Ramos (cell line): ENCODE data around the gene IL12RB1.
"Not testable (repeated sequence)": the region's sequence is repeated elsewhere in the genome, so short reads cannot be mapped to it uniquely, and the experiment has no call there.

ENCODE experiments used
- in situ Hi-C: fragments of 300-500 bp; cut with MboI; formaldehyde crosslinking; loops from one replicate; pipeline ENCODE4 v1.14.3; 2022; ENCODE audit warnings: low sequenced_read_pairs; ENCODE audit not compliant: unreplicated experiment

IL12RB1 gene

GRCh38 chr19:18113827-18114226, 27.1 kb upstream of the IL12RB1 start:
- in situ Hi-C loops = no loop called here

- in situ Hi-C loops = no loop called here
Measured at GRCh38 chr19:18112989-18113478, 26.3 kb upstream of the IL12RB1 start.

- in situ Hi-C loops = no loop called here
Measured at GRCh38 chr19:18110609-18111232, 24.0 kb upstream of the IL12RB1 start.

DNA sequence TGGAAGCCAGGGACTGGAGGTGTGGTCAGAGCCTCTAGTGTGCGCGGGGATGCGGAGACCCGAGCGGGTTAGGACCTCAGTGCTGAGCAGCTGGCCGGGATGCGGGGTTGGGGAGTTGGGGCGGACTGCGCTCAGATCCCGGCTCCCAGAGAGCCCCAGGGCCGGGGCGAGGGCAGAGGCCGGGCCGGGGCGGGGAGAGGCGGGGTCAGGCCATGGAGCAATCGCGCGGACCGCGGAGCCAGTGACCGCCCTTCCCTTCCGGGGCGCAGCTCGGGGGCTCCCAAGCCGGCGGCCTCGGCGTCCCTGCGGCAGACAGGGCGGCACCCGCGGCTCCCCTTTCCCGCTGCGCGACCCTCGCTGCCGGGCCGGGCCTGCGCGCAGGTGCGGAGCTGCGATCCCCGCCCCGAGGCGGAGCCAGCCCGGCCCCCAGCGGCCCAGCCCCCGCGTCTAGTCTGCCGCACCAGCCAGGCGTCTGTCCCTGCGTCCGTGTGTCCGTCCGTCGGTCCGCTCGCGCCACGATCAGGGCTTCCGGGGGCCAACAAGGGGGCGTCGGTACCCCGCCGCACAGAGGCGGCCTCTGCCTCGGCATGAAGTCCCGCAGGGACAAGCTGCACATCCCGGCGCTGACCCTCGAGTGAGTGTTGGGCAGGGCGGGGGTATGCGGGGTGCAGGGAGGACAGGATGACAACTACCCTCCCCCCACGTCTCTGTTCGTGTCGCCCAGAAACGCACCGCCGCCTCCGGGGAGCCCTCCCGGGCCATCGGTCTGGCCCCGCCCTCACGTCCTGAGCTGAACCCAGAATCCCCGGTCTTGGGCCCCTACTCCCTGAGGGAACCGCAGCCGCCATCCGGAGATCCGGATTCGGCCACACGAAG, 23.2 kb upstream of the IL12RB1 start:
- in situ Hi-C loops = no loop called here

GRCh38 chr19:18109341-18109732, 22.6 kb upstream of the IL12RB1 start:
- in situ Hi-C loops = no loop called here

DNA sequence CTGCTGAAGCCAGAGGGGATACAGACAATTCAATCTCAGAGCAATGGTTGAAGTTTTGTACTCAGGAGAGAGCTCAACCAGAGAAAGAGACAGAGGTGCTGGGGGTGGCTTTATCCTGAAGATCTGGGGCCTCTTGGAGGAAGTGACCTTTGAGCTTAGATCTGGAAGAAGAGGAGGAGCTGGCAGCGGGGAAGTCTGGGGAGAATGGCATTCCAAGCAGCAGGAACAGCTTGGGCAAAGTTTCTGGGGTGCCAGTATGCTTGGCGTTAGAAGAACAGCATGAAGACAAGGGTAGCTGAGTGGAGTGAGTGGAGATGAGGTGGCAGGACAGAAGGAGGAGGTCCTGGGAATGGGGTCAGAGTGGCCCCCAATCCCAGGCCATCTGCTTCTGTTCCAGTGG, 22.2 kb upstream of the IL12RB1 start:
- in situ Hi-C loops = no loop called here

GRCh38 chr19:18107235-18107634, 20.5 kb upstream of the IL12RB1 start:
- in situ Hi-C loops = no loop called here

GRCh38 chr19:18105259-18105658, 18.5 kb upstream of the IL12RB1 start:
- in situ Hi-C loops = not testable (repeated sequence)

DNA sequence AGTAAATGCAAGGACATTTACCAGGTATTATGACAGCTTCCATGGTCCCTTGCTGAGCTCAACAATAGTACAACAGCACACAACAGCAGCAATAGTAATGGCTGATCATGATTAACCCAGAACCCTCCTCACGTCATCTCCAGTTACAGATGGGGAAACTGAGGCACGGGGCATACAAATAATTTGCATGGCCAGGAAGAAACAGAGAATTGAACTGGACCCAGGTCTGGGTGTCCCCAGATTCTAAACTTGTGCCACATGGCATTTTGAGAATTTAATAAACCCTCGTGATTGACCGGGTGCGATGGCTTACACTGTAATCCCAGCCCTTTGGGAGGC, 18.0 kb upstream of the IL12RB1 start:
- in situ Hi-C loops = no loop called here

- in situ Hi-C loops = no loop called here
Measured at GRCh38 chr19:18102916-18103542, 16.3 kb upstream of the IL12RB1 start.

DNA sequence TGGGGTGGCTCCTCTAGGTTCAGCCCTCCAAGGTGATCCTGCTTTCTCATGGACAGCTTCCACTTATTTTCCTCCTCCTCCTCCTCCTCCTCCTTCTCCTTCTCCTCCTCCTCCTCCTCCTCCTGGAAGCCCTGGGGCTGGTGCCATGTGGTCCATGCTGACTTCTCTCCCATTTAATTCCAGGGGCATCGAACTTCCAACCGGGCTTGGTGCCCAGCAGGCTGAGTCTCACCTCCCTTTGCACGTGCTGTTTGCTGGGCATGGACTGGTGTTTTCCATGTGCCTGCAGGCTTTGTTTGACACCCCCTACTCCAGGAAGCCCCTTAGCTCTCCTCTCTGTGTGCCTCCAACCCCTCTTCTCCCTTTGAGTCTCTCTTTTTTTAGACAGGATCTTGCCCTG, 14.5 kb upstream of the IL12RB1 start:
- in situ Hi-C loops = no loop called here

- in situ Hi-C loops = no loop called here
Measured at GRCh38 chr19:18100710-18101109, 14.0 kb upstream of the IL12RB1 start.

- in situ Hi-C loops = no loop called here
Measured at GRCh38 chr19:18099623-18099995, 12.9 kb upstream of the IL12RB1 start.

GRCh38 chr19:18098891-18099622, 12.3 kb upstream of the IL12RB1 start:
- in situ Hi-C loops = no loop called here

DNA sequence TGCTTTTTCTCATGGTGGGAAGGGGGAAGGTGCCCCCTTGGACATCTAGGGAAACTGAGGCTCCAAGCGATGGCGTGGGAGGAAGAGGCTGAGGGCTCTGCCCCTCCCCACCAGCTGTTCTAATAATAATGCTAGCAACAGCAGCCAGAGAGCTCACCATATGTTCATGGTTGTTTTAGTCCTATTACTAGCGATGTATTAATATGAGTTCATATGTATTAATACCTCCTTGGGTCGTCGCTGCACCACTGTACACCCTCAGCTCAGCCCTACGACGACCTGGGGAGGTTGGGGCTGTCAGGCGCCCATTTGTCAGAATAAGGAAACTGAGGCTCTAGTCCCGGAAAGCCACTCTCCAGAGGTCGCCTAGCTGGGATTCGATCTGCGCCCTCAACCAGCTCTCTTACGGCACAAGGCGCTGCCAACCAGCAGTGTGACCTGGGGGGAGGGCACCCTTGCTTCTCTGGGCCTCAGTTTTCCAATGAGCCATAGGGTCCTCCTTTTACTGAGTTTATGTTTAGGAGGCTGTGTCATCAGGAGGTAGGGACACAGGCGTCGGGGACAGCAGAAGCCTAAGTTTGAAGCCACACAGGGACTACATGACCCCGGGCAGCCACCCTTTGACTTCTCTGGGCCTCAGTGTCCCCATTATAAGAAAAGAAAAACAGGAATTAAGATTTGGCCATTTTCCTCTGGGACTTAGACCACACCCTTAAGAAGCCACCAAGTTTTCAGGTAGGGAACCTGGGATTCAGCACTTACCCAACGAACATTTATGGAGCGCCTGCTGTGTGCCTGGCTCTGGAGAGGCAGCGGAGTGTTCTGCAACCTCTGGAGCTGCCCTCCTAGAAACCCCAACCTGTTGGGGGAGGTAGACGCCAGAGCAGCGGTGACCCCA, 11.5 kb upstream of the IL12RB1 start:
- in situ Hi-C loops = no loop called here

DNA sequence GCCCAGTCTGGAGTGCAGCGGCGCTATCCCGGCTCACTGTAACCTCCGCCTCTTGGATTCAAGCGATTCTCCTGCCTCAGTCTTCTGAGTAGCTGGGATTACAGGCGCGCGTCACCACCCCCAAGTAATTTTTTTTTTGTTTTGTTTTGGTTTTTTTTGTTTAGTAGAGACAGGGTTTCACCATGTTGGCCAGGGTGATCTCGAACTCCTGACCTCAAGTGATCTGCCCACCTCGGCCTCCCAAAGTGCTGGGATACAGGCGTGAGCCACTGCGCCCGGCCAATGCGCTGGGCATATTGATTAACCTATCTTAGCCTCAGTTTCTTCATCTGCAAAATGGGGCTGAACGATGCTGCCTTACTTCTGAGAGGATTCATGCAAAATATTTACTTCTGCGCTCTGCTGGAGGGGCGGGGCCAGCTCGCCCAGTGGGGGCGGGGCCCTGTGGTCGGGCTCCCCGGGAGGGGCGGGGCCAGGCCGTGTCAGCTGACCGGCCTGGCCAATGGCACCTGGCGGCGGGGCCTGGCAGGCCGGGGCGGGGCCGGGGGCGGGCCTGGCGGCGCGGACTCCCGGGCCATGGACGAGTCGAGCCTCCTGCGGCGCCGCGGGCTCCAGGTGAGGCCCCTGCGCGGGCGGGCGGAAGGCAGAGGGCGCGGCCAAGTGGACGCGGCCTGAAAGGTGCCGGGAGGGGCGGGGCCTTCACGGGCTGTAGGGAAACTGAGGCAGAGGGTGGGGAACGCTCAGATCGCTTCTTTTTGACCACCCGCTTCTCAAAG, 10.7 kb upstream of the IL12RB1 start, which contains the start of gene MAST3:
Gene MAST3 (plus strand): TSS at position 562 of the 776 bp plus-strand sequence. CDS start 15 bp downstream, at position 577.
- in situ Hi-C loops = no loop called here

DNA sequence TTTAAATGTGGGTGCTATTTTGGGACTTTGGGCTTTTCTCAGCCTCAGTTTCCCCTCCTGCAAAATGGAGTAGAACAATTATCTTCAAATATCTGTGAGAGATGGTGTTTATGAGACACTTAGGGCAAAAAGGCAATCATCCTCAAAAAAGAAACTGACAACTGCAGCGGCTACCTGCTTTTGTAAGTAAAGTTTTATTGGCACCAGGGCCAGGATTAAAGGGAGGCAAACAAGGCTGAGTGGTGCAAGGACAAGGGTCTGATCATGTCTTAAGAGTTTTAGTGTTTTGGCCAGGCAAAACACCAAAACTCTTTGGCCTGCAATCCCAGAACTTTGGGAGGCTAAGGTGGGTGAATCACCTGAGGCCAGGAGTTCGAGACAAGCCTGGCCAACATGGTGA, 9.5 kb upstream of the IL12RB1 start:
- in situ Hi-C loops = no loop called here

DNA sequence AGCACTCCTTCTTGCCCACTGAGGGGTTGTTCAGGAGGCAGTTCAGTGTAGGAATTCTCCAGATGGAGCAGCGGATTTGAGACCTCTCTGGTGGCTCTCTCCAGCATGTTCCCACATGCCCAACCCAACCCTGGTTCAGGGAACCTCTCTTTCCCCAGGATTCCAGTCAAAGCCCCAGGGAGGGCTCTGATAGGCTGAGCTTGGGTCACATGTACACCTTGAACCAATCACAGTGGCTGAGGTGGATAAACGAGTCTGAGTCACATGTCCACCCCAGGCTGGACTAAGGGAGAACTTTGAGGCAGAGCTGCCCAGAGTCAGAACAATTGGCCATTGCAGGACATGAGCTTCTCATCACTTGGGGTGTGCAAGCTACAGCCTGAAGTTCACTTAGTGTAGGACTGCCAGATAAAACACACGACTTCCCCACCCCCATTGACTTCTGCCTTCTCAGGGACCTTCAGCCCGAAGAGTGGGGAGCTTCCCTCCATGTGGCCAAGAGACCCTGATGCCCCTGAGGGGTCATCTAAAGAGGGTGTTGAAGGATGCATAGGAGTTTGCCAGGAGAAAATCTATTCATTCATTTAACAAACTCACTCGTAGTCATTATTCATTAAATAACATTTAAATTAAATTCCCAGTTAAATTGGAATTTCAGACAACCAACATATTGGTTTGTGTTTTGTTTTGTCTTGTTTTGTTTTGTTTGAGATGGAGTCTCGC, 6.9 kb upstream of the IL12RB1 start:
- in situ Hi-C loops = no loop called here
